ENCODE results near the gene NKIRAS1.

DNA sequence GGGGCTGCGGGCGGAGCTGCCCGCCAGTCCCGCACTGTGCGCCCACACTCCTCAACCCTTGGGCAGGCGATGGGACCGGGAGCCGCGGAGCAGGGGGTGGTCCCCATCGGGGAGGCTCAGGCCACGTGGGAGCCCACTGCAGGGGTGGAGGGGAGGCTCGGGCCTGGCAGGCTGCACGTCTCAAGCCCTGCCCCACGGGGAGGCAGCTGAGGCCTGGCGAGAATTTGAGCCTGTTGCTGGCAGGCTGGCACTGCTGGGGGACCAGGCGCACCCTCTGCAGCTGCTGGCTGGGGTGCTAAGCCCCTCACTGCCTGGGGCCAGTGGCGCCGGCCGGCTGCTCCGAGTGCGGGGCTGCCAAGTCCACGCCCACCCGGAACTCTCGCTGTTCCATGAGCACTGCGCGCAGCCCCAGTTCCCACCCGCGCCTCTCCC, 34.3 kb downstream of the NKIRAS1 start:
- TF ChIP-seq EZH2 (IDR thresholded peaks at IDR 0.05) = no peak
- TF ChIP-seq, protein P1, sequence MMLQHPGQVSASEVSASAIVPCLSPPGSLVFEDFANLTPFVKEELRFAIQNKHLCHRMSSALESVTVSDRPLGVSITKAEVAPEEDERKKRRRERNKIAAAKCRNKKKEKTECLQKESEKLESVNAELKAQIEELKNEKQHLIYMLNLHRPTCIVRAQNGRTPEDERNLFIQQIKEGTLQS (IDR thresholded peaks at IDR 0.05) = no peak
- no peak for TF ChIP-seq CTCF (IDR thresholded peaks at IDR 0.05 in 2 of 3, conservative IDR thresholded peaks at IDR 0.05 in 1 of 3; ENCODE audit: borderline replicate concordance in 1 of 3, insufficient read depth in 1 of 3, low read depth in 2 of 3, low read length in 2 of 3)
- TF ChIP-seq YY1 (IDR thresholded peaks at IDR 0.05; ENCODE audit: extremely low read depth, insufficient replicate concordance, low read depth, low read length) = no peak
- TF ChIP-seq EGR1 (IDR thresholded peaks at IDR 0.05; ENCODE audit: low read depth) = no peak
- no peak for TF ChIP-seq CEBPB (IDR thresholded peaks at IDR 0.05; ENCODE audit: low read depth)
- TF ChIP-seq, protein P2, sequence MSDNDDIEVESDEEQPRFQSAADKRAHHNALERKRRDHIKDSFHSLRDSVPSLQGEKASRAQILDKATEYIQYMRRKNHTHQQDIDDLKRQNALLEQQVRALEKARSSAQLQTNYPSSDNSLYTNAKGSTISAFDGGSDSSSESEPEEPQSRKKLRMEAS (IDR thresholded peaks at IDR 0.05) = no peak
- TF ChIP-seq POLR2AphosphoS5 (IDR thresholded peaks at IDR 0.05; ENCODE audit: low read depth, low read length) = no peak
- TF ChIP-seq ELF1 (IDR thresholded peaks at IDR 0.05; ENCODE audit: borderline replicate concordance, low read depth) = no peak
- no peak for TF ChIP-seq POLR2A (IDR thresholded peaks at IDR 0.05; ENCODE audit: borderline replicate concordance, extremely low read depth, insufficient read depth, insufficient read length)

Measured in HCT116 (cell line).